GM19099 (cell line): ENCODE measurements around the gene DCXR.

Experiments used
- POLR2A ChIP-seq: IDR thresholded peaks from 3 replicates; pipeline ENCODE4 v1.6.1; 2011; ENCODE audit warnings: low read depth; ENCODE audit not compliant: insufficient read length; ENCODE audit errors: extremely low read depth

DCXR gene

GRCh38 chr17:82037092-82037888 is at the start of gene DCXR:
DCXR (minus strand) TSS chr17:82037697; CDS start chr17:82037682, 15 bp downstream.
- TF ChIP-seq POLR2A = peak; percentile 98

DNA sequence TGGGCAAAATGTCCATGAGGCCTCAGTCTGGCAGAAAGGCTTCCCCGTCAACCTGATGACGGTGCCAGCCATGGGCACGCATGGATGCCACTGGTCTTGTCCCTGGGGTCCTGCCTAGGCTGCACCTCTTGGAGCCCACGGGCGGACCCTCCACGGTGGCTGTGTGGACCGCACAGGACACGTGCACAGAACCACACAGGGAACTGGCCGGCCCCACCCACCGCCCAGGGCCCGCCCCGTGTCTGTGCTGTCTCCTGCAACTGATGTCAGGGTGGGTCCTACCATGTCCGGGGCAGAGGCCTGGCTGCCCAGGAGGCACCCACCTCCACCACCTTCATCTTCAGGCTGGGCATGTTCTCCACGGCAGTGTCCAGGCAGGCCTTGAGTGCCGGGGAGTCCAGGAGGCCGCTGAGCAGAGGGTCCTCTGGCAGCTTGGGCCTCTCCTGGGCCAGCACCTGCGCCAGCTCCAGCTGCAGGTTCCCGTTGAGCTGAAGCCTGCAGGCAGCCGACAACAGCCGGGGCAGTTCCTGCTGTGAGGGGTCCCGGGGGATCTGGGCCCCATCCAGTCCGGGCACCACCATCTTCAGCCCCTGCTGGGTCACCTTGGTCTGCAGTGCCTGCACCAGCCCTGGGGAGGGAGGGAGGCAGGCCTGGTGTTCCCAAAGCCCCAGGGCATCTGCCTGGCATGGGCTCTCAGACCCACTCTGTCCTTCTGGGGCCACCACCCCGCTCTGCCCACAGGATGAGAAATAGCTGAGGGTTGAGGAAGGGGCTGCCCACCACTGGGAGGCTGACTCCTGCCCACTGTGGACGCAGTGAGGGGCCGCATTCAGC is 48.7 kb upstream of the DCXR start:
- no peak for TF ChIP-seq POLR2A

GRCh38 chr17:82085031-82085861 is 47.7 kb upstream of the DCXR start:
- TF ChIP-seq POLR2A = no peak

GRCh38 chr17:82084373-82085030 is 47.0 kb upstream of the DCXR start:
- TF ChIP-seq POLR2A = no peak

DNA sequence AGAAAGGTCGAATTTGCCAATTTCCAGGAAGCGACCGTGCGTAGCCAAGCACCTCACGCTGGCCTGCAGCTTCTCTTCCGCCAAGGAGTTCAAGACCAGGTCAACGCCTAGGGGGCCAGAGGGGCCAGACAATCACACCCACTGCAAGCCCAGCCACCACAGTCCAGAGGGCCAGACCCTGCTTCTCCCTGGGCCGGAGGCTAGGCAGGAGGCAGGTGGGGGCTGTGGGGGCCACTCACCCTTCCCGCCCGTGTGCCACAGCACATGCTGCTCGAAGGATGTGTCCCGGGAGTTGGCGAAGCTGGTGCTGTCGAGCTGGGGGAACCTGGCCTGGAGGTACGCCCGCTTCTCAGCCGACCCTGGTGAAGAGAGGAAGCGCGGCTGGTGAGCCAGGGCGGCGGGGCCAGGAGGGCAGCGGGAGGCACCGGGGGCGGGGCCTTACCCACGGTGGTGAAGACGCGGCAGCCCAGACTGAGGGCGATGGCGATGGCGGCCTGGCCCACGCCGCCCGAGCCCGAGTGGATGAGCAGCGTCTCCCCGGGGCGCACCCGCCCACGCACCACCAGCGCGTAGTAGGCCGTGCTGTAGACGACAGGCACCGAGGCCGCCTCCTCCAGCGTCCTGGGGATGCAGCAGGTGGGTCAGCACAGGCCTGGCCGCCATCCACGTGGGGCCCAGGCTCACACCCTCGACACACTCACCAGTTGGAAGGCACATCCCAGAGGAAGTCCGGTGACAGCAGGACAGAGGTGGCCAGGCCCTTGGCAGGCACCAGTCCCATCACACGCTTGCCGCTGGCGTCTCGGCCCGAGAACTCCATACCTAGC is 46.2 kb upstream of the DCXR start:
- TF ChIP-seq POLR2A = no peak

DNA sequence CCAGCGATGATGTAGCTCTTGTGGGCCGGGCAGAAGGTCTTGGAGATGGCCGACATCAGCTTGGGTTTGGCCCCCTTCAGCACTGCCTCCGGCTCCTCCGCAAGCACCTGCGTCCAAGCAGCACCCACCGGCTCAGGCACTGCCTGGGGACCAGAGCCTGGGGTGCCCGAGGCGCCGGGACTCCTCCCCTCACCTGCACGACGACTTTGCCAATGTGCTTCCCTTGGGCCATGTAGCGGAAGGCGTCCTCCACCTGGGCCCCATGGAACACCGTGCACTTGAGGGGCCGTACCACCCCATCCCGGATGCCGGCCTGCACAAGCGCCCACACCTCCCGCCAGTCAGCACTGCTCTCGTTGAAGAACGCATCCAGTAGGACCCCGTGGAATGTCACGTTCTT is 45.5 kb upstream of the DCXR start:
- no peak for TF ChIP-seq POLR2A

- TF ChIP-seq POLR2A = no peak
These were observed 45.0 kb upstream of the DCXR start for GRCh38 chr17:82082456-82082855.

DNA sequence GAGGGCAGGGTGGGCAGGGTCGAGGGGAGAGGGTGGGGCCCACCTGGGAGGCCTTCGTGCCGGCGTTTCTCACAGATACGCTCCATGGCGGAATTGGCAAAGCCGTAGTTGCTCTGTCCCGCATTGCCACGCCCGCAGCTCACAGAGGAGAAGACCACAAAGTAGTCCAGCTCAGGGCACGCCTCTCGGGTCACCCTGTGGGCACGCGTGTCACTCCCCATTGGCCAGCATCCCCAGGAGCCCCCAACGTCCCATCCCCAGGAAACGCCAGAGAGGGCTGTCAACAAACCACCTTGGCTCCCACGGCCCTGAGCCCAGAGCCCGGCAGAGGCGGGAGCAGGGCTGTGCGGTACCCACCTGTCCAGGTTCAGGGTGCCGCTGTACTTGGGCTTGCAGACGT is 44.5 kb upstream of the DCXR start:
- TF ChIP-seq POLR2A = no peak

DNA sequence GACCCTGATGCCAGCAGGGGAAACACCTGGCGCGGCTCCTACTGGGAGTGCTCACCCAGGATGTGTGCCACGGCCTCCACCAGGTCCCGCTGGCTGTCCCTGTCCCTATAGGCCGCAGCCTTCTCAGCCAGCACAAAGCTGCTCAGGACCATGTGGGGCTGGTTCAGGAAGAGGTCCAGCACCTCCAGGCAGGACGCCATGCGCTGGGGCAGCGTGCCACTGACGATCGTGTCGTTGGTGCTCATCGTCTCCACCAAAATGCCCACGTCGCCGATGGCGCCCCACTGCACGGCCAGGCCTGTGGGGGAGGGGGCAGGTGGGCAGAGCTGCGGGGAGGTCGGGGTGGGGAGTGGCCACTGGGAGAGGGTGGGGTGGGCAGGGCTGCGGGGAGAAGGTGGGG is 44.0 kb upstream of the DCXR start:
- no peak for TF ChIP-seq POLR2A

DNA sequence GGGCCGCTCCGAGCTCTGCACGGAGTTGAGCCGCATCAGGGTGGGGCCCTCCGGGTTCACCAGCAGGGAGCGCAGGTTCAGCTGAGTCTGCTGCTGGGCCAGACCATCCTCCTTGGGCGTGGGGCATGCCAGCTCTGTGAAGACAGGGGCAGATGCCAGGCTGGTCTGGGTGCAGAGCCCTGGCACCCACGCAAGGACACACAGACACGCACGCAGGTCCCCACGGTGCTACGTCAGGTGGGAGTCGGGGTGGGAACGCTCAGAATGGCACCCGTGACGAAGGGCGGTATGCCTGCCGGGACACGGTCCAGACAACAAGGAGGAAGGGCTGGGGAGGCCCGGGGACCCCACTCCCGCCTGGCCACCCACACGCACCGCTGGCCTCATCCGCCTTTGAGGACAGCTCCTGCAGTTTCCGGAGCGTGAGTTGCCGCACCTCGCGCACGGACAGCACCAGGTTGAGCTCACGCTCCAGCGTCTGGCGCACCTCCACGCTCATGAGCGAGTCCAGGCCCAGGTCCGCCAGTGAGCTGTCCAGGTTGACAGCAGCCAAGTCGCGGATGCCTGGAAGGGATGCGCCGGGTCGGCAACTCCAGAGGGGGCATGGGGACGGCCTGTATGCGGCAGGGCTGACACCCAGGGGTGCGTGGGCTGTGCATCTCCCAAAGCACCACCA is 43.4 kb upstream of the DCXR start:
- no peak for TF ChIP-seq POLR2A

- no peak for TF ChIP-seq POLR2A
These were observed 42.7 kb upstream of the DCXR start for GRCh38 chr17:82080048-82080788.

GRCh38 chr17:82079001-82079677 is 41.6 kb upstream of the DCXR start:
- no peak for TF ChIP-seq POLR2A
